Measurements from ENCODE around the gene FAM118B. TPM values are rescaled to one million over a fixed set of nuclear protein-coding genes. Genes with fewer than 3 reads are reported as not detected.
"Not testable (repeated sequence)": the region's sequence is repeated elsewhere in the genome, so short reads cannot be mapped to it uniquely, and the experiment has no call there.

Gene FAM118B
- total and polyA plus RNA-seq, 10 donors, result 5.5 to 32.3 (median 17.5) TPM

GRCh38 chr11:126304457-126305075 is 93.0 kb downstream of the FAM118B start:
- no peak for TF ChIP-seq POLR2A (IDR thresholded peaks at IDR 0.05)
- TF ChIP-seq, protein P1, sequence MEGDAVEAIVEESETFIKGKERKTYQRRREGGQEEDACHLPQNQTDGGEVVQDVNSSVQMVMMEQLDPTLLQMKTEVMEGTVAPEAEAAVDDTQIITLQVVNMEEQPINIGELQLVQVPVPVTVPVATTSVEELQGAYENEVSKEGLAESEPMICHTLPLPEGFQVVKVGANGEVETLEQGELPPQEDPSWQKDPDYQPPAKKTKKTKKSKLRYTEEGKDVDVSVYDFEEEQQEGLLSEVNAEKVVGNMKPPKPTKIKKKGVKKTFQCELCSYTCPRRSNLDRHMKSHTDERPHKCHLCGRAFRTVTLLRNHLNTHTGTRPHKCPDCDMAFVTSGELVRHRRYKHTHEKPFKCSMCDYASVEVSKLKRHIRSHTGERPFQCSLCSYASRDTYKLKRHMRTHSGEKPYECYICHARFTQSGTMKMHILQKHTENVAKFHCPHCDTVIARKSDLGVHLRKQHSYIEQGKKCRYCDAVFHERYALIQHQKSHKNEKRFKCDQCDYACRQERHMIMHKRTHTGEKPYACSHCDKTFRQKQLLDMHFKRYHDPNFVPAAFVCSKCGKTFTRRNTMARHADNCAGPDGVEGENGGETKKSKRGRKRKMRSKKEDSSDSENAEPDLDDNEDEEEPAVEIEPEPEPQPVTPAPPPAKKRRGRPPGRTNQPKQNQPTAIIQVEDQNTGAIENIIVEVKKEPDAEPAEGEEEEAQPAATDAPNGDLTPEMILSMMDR (IDR thresholded peaks at IDR 0.05 in 8 of 11, conservative IDR thresholded peaks at IDR 0.05 in 3 of 11), result no peak
- TF ChIP-seq POLR2AphosphoS5 (IDR thresholded peaks at IDR 0.05), result no peak
- intact Hi-C loops (cut with DNase I; ENCODE audit: low total_unique reads), result loop anchor here (5.0 kb wide), 1 partner anchor 178 kb away; no protein-coding TSS in a partner anchor
- Histone ChIP-seq H3K36me3 (peaks cover 0 to 50% (median 5%) of the 10 kb centered on the region in 6 donors), H3K27me3 (replicated peaks in 1 of 7) (no peaks in the 10 kb centered on the region), H3K27ac (peak overlapping the region; percentile 89 to 95 (median 92)), H3K9me3 (no peaks in the 10 kb centered on the region), H3K4me1 (peaks cover 10 to 65% (median 39%) of the 10 kb centered on the region in 6 donors), H3K4me3 (peak overlapping the region; percentile 42 to 88 (median 67))
- 47 to 54% (median 50%) methylated on average over 12 of the region's 12 CpGs for WGBS, 5 donors
- no peak for DNase-seq

GRCh38 chr11:126305699-126306098 is 94.1 kb downstream of the FAM118B start:
- H3K36me3 ChIP-seq, result peaks cover 0 to 48% (median 9%) of the 10 kb centered on the region in 6 donors
- no peaks in the 10 kb centered on the region for H3K27me3 ChIP-seq (replicated peaks in 1 of 7)
- H3K4me3 ChIP-seq, result no peak overlapping the region
- WGBS, 5 donors, result 68 to 81% (median 74%) methylated on average over 4 of the region's 4 CpGs
- H3K4me1 ChIP-seq, result peaks cover 15 to 76% (median 49%) of the 10 kb centered on the region in 6 donors
- peak overlapping the region in 3 of 8 donors; percentile 30 to 91 (median 89) for H3K27ac ChIP-seq
- DNase-seq, result no peak
- H3K9me3 ChIP-seq, result no peaks in the 10 kb centered on the region
- TF ChIP-seq POLR2A (IDR thresholded peaks at IDR 0.05) (no peak), POLR2AphosphoS5 (IDR thresholded peaks at IDR 0.05) (no peak)
- TF ChIP-seq, protein P1 (IDR thresholded peaks at IDR 0.05 in 8 of 11, conservative IDR thresholded peaks at IDR 0.05 in 3 of 11), result no peak
- intact Hi-C loops (cut with DNase I; ENCODE audit: low total_unique reads), result loop anchor here (5.0 kb wide), 1 partner anchor 177 kb away; no protein-coding TSS in a partner anchor

GRCh38 chr11:126307706-126308105 is 96.1 kb downstream of the FAM118B start:
- 26 to 34% (median 29%) methylated on average over 5 of the region's 5 CpGs for WGBS, 5 donors
- peak overlapping the region in 2 of 8 donors; percentile 0 to 23 for H3K27ac ChIP-seq
- no peak for DNase-seq
- no peak for TF ChIP-seq POLR2AphosphoS5 (IDR thresholded peaks at IDR 0.05)
- TF ChIP-seq, protein P1 (IDR thresholded peaks at IDR 0.05 in 8 of 11, conservative IDR thresholded peaks at IDR 0.05 in 3 of 11), result peak in 4 of 11 experiments; percentile 19 to 29 (median 26)
- H3K27me3 ChIP-seq (replicated peaks in 1 of 7), result no peaks in the 10 kb centered on the region
- peaks cover 0 to 55% (median 9%) of the 10 kb centered on the region in 6 donors for H3K36me3 ChIP-seq
- H3K4me1 ChIP-seq, result peaks cover 23 to 94% (median 65%) of the 10 kb centered on the region in 6 donors
- intact Hi-C loops (cut with DNase I; ENCODE audit: low total_unique reads), result loop anchor here (5.0 kb wide), 1 partner anchor 175 kb away; no protein-coding TSS in a partner anchor
- H3K9me3 ChIP-seq, result no peaks in the 10 kb centered on the region
- no peak overlapping the region for H3K4me3 ChIP-seq

- Histone ChIP-seq H3K4me3 (no peak overlapping the region), H3K27me3 (replicated peaks in 1 of 7) (no peaks in the 10 kb centered on the region), H3K4me1 (peaks cover 21 to 94% (median 64%) of the 10 kb centered on the region in 6 donors), H3K27ac (peak overlapping the region in 2 of 8 donors; percentile 16 to 23), H3K36me3 (peaks cover 0 to 61% (median 9%) of the 10 kb centered on the region in 6 donors), H3K9me3 (no peaks in the 10 kb centered on the region)
- TF ChIP-seq, protein P1 (IDR thresholded peaks at IDR 0.05 in 8 of 11, conservative IDR thresholded peaks at IDR 0.05 in 3 of 11), result no peak
- TF ChIP-seq POLR2A (IDR thresholded peaks at IDR 0.05), result no peak
- TF ChIP-seq POLR2AphosphoS5 (IDR thresholded peaks at IDR 0.05), result no peak
- DNase-seq, result no peak
- WGBS, 5 donors, result 71 to 93% (median 85%) methylated on average over 4 of the region's 4 CpGs
- intact Hi-C loops (cut with DNase I; ENCODE audit: low total_unique reads), result loop anchor here (5.0 kb wide), 1 partner anchor 174 kb away; no protein-coding TSS in a partner anchor
Observed at GRCh38 chr11:126308271-126308671, 96.7 kb downstream of the FAM118B start.

GRCh38 chr11:126308771-126309170 is 97.2 kb downstream of the FAM118B start:
- not testable (repeated sequence) for H3K27me3 ChIP-seq (replicated peaks in 1 of 7); H3K9me3 ChIP-seq; DNase-seq; H3K4me3 ChIP-seq
- WGBS, 5 donors, result 72 to 96% (median 86%) methylated on average over 4 of the region's 4 CpGs
- peak overlapping the region in 2 of 8 donors; percentile 16 to 23 for H3K27ac ChIP-seq
- intact Hi-C loops (cut with DNase I; ENCODE audit: low total_unique reads), result loop anchor here (5.0 kb wide), 1 partner anchor 174 kb away; no protein-coding TSS in a partner anchor
- H3K36me3 ChIP-seq, result peaks cover 0 to 63% (median 10%) of the 10 kb centered on the region in 6 donors
- peaks cover 21 to 94% (median 62%) of the 10 kb centered on the region in 6 donors for H3K4me1 ChIP-seq

Data from spleen (tissue), 11 donors.